A549 (cell line): ENCODE results near the gene TREML1. TPM values are rescaled to one million over a fixed set of nuclear protein-coding genes. Genes with fewer than 3 reads are reported as not detected.

Experiments
- ATAC-seq, 2 experiments: fragments of 200-7000 bp in 1 of 2; fragments of >200 bp in 1 of 2; cut with Nextera tagmentation in 1 of 2; cut with Tn5 transposase in 1 of 2; 3 replicates each; pipeline versions ENCODE4 v1.8.0 to v1.9.1; 2018 to 2020; ENCODE audit warnings: mild to moderate bottlenecking in 1 of 2, moderate library complexity in 1 of 2
- CTCF ChIA-PET: fragments of 300-600 bp; sonication (Branson Sonifier 250); formaldehyde crosslinking; extraction: SDS; loops from one replicate; lab custom pipeline; 2021; ENCODE audit warnings: antibody characterized with exemption, inconsistent platforms; lab: Yijun Ruan, JAX
- POLR2A ChIA-PET: fragments of 350-600 bp; formaldehyde crosslinking; extraction: SDS; loops from one replicate; lab custom pipeline; 2021; ENCODE audit warnings: antibody characterized with exemption, inconsistent platforms; lab: Yijun Ruan, JAX
- DNase-seq, 2 experiments: peaks; one replicate each; pipeline versions ENCODE4 v3.0.0 to v3.0.0-alpha.2; 2011 to 2016; ENCODE audit warnings: low read depth in 1 of 2, low spot score in 1 of 2
- FAIRE-seq: peaks from 2 replicates; lab custom pipeline; 2011; peaks lifted over from hg19 to GRCh38; lab: Jason Lieb, UNC
- H3K27ac ChIP-seq, 2 experiments: fragments of >200 bp; sonication (Bioruptor Twin); formaldehyde crosslinking; 3 replicates each; pipeline ENCODE4 v1.5.1; 2016 to 2017
- H3K4me1 ChIP-seq: fragments of >200 bp; sonication (Bioruptor Twin); formaldehyde crosslinking; 3 replicates; pipeline ENCODE4 v1.6.1; 2016
- H3K4me2 ChIP-seq: fragments of >200 bp; sonication (Bioruptor Twin); formaldehyde crosslinking; 3 replicates; pipeline ENCODE4 v1.6.1; 2016
- H3K4me3 ChIP-seq: fragments of >200 bp; sonication (Bioruptor Twin); formaldehyde crosslinking; 3 replicates; pipeline ENCODE4 v1.5.1; 2016
- H3K9me3 ChIP-seq: fragments of >200 bp; sonication (Bioruptor Twin); formaldehyde crosslinking; 3 replicates; pipeline ENCODE4 v1.6.1; 2016
- CBX2 ChIP-seq: fragments of 200-600 bp; sonication (generic); IDR thresholded peaks from 2 replicates; pipeline ENCODE4 v1.6.1; 2016; ENCODE audit warnings: low read depth, mild to moderate bottlenecking, borderline replicate concordance
- CEBPB ChIP-seq, 2 experiments: fragments of >200 bp in 1 of 2; sonication (Bioruptor Twin) in 1 of 2; formaldehyde crosslinking in 1 of 2; IDR thresholded peaks; 2 replicates each; pipeline ENCODE4 v1.6.1; 2012 to 2016
- CHD2 ChIP-seq: fragments of 150-350 bp; IDR thresholded peaks from 2 replicates; pipeline ENCODE4 v1.6.1; 2014; ENCODE audit warnings: low read length; ENCODE audit not compliant: partially characterized antibody
- EHF ChIP-seq: fragments of 250-450 bp; sonication (Bioruptor Pico); IDR thresholded peaks from 2 replicates; pipeline ENCODE4 v1.5.0; 2020; ENCODE audit warnings: mild to moderate bottlenecking
- EHMT2 ChIP-seq: fragments of 200-600 bp; sonication (generic); IDR thresholded peaks from 2 replicates; pipeline ENCODE4 v1.6.1; 2016; ENCODE audit warnings: antibody characterized with exemption, low read depth, mild to moderate bottlenecking, moderate library complexity
- ESRRA ChIP-seq: fragments of 150-350 bp; IDR thresholded peaks from 2 replicates; pipeline ENCODE4 v1.6.1; 2014; ENCODE audit warnings: mild to moderate bottlenecking, low read length, borderline replicate concordance
- FOSB ChIP-seq: fragments of 250-450 bp; sonication (Bioruptor Pico); IDR thresholded peaks from 2 replicates; pipeline ENCODE4 v1.5.0; 2020; ENCODE audit warnings: mild to moderate bottlenecking, moderate library complexity
- FOXS1 ChIP-seq: fragments of 250-450 bp; sonication (Bioruptor Pico); IDR thresholded peaks from 2 replicates; pipeline ENCODE4 v1.5.0; 2020; ENCODE audit warnings: mild to moderate bottlenecking, moderate library complexity
- GATA3 ChIP-seq: IDR thresholded peaks from 2 replicates; pipeline ENCODE4 v1.6.1; 2012; ENCODE audit warnings: borderline replicate concordance
- HEYL ChIP-seq: fragments of 250-450 bp; sonication (Bioruptor Pico); IDR thresholded peaks from 2 replicates; pipeline ENCODE4 v1.8.0; 2021; ENCODE audit warnings: mild to moderate bottlenecking, moderate library complexity
- HOXB5 ChIP-seq: fragments of 250-450 bp; sonication (Bioruptor Pico); IDR thresholded peaks from 2 replicates; pipeline ENCODE4 v1.5.0; 2020; ENCODE audit warnings: mild to moderate bottlenecking, moderate library complexity
- MAFK ChIP-seq: fragments of 450-650 bp; IDR thresholded peaks from 2 replicates; pipeline ENCODE4 v1.6.1; 2014; ENCODE audit not compliant: partially characterized antibody
- NFE2L2 ChIP-seq: fragments of 150-350 bp; conservative IDR thresholded peaks from 2 replicates; pipeline ENCODE4 v1.6.1; 2014; ENCODE audit warnings: low read length
- NPAS2 ChIP-seq: fragments of 250-450 bp; sonication (Bioruptor Pico); IDR thresholded peaks from 2 replicates; pipeline ENCODE4 v1.8.0; 2022; ENCODE audit warnings: mild to moderate bottlenecking, moderate library complexity, borderline replicate concordance
- POLR2A ChIP-seq: IDR thresholded peaks from 2 replicates; pipeline ENCODE4 v1.6.1; 2012; ENCODE audit warnings: mild to moderate bottlenecking, low read length
- RARB ChIP-seq: fragments of 250-450 bp; sonication (Bioruptor Pico); IDR thresholded peaks from 2 replicates; pipeline ENCODE4 v1.8.0; 2021; ENCODE audit warnings: mild to moderate bottlenecking, moderate library complexity
- RFX5 ChIP-seq: fragments of 450-650 bp; IDR thresholded peaks from 2 replicates; pipeline ENCODE4 v1.7.1; 2014; ENCODE audit warnings: antibody characterized with exemption, mild to moderate bottlenecking, moderate library complexity
- RNF2 ChIP-seq: fragments of 200-600 bp; sonication (generic); IDR thresholded peaks from 2 replicates; pipeline ENCODE4 v1.6.1; 2016; ENCODE audit warnings: low read depth, mild to moderate bottlenecking, antibody characterized with exemption, moderate library complexity, borderline replicate concordance
- SMC3 ChIP-seq: fragments of >200 bp; sonication (Bioruptor Twin); formaldehyde crosslinking; IDR thresholded peaks from 3 replicates; pipeline ENCODE4 v1.6.1; 2018; ENCODE audit warnings: inconsistent platforms
- TFCP2L1 ChIP-seq: fragments of 250-450 bp; sonication (Bioruptor Pico); IDR thresholded peaks from 2 replicates; pipeline ENCODE4 v1.5.0; 2021; ENCODE audit warnings: mild to moderate bottlenecking
- ZC3H11A ChIP-seq: fragments of 450-650 bp; IDR thresholded peaks from 2 replicates; pipeline ENCODE4 v1.6.1; 2014; ENCODE audit warnings: antibody characterized with exemption, mild to moderate bottlenecking
- ZSCAN20 ChIP-seq: fragments of 250-450 bp; sonication (Bioruptor Pico); IDR thresholded peaks from 2 replicates; pipeline ENCODE4 v1.8.0; 2022; ENCODE audit warnings: mild to moderate bottlenecking, moderate library complexity
- WGBS: methylation state at CpG from one replicate; pipeline ENCODE4 v1.1.6; 2017; ENCODE audit errors: missing lambda C conversion rate; 5-methylcytosine and 5-hydroxymethylcytosine counted together
- polyA plus RNA-seq, 4 experiments: library from polyadenylated mRNA; depleted of rRNA in 3 of 4; stranded (reverse); fragments of >200 nt; fragmentation: RNase III in 1 of 4; extraction: RNeasy Plus Mini Kit Qiagen cat#74134 plus additional on column Dnase treatment in 1 of 4; gene quantifications; 2 replicates in 3 of 4; 3 replicates in 1 of 4; pipeline ENCODE4 v1.2.3, GENCODE V29; 2011 to 2017
- TF ChIP-seq, protein P1 (sequence below): IDR thresholded peaks from 2 replicates; pipeline ENCODE4 v1.6.1; 2012
- TF ChIP-seq, protein P2 (sequence below): fragments of 150-350 bp; IDR thresholded peaks from 2 replicates; pipeline ENCODE4 v1.6.1; 2014; ENCODE audit warnings: low read depth, mild to moderate bottlenecking, low read length
- TF ChIP-seq, protein P3 (sequence below): fragments of 250-450 bp; sonication (Bioruptor Pico); IDR thresholded peaks from 2 replicates; pipeline ENCODE4 v1.5.0; 2020; ENCODE audit warnings: low read depth, mild to moderate bottlenecking, moderate library complexity
- TF ChIP-seq, protein P4 (sequence below): fragments of >200 bp; sonication (Bioruptor Twin); formaldehyde crosslinking; IDR thresholded peaks from 3 replicates; pipeline ENCODE4 v1.6.1; 2016

TREML1 gene
- polyA plus RNA-seq, 2 of the 4 experiments (the other 2 are of a cell fraction): not detected

DNA sequence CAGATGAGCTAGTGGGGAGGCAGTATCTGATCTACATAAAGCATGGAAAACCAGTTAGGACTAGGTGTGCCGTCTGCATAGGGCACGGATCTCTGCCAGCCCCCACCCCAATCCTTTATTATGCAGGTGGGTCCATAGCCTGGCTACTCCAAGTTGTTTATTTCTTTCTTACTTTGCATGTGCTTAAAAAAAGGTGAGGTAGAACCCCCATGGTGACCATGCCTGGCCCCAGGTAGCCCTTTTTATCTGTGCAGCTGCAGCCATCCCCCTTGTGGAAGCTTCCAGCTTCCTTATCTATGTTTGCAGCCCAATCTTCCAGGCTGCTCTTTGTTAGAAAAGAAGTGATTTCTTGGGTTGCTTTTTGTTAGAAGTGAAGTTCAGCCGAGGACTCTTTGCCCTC is 17.8 kb upstream of the TREML1 start:
- DNase-seq (no peak), FAIRE-seq (no peak), ATAC-seq (no peak)
- WGBS: 35% methylated on average over 3 of the region's 3 CpGs
- H3K27ac ChIP-seq: no peak overlapping the region
- no peak overlapping the region for H3K4me3 ChIP-seq
- no peak overlapping the region for H3K4me2 ChIP-seq
- CTCF ChIA-PET: interaction anchor here (2.8 kb wide), 1 partner anchor 10 kb away, joined by 14 read pairs; no protein-coding TSS in a partner anchor
- no peaks in the 10 kb centered on the region for H3K4me1 ChIP-seq
- POLR2A ChIA-PET: no interaction called here
- TF ChIP-seq CEBPB (IDR thresholded peaks at IDR 0.05) (no peak), RARB (CRISPR knock-in tag) (no peak), ESRRA (no peak), CHD2 (no peak), CBX2 (no peak), ZC3H11A (no peak), FOSB (no peak), SMC3 (no peak), HOXB5 (CRISPR knock-in tag) (no peak), NFE2L2 (no peak), GATA3 (no peak), NPAS2 (CRISPR knock-in tag) (no peak), MAFK (no peak), RNF2 (no peak), EHMT2 (no peak), POLR2A (no peak), HEYL (CRISPR knock-in tag) (no peak)
- TF ChIP-seq, protein P1, sequence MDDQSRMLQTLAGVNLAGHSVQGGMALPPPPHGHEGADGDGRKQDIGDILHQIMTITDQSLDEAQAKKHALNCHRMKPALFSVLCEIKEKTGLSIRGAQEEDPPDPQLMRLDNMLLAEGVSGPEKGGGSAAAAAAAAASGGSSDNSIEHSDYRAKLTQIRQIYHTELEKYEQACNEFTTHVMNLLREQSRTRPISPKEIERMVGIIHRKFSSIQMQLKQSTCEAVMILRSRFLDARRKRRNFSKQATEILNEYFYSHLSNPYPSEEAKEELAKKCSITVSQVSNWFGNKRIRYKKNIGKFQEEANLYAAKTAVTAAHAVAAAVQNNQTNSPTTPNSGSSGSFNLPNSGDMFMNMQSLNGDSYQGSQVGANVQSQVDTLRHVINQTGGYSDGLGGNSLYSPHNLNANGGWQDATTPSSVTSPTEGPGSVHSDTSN: no peak
- TF ChIP-seq, protein P2, sequence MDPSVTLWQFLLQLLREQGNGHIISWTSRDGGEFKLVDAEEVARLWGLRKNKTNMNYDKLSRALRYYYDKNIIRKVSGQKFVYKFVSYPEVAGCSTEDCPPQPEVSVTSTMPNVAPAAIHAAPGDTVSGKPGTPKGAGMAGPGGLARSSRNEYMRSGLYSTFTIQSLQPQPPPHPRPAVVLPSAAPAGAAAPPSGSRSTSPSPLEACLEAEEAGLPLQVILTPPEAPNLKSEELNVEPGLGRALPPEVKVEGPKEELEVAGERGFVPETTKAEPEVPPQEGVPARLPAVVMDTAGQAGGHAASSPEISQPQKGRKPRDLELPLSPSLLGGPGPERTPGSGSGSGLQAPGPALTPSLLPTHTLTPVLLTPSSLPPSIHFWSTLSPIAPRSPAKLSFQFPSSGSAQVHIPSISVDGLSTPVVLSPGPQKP: no peak
- TF ChIP-seq, protein P3, sequence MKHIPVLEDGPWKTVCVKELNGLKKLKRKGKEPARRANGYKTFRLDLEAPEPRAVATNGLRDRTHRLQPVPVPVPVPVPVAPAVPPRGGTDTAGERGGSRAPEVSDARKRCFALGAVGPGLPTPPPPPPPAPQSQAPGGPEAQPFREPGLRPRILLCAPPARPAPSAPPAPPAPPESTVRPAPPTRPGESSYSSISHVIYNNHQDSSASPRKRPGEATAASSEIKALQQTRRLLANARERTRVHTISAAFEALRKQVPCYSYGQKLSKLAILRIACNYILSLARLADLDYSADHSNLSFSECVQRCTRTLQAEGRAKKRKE (CRISPR knock-in tag): no peak
- no peaks in the 10 kb centered on the region for H3K9me3 ChIP-seq

DNA sequence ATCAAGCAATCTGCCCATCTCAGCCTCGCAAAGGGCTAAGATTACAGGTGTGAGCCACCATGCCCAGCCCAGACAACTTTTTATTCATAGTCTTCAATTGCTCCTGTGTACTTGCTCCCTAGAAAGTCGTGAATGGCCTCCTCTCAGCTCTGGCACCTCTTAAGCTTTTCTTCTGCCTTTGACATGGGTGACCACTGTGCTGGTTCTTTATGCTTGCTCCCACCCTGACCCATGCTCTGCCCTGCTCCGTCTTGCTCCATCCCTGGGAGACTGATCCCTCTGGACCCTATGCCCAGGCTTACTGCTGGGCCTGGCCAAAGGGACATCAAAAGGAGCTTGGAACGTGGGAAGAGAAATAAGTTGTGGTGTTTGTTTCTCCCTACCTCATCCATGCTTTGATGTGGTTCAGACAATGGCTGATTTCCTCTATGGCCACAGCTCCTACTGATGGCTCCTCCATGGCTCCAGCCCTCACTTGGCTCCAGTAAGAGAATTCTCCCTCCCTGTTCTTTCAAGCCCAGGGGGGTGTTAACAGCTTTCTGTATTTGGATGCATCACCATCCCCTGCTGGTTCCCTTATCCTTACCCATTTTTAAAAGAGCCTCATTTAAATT is 16.5 kb upstream of the TREML1 start:
- POLR2A ChIA-PET: no interaction called here
- Histone ChIP-seq H3K4me1 (no peaks in the 10 kb centered on the region), H3K4me3 (no peak overlapping the region), H3K4me2 (no peak overlapping the region), H3K9me3 (no peaks in the 10 kb centered on the region), H3K27ac (no peak overlapping the region)
- CTCF ChIA-PET: interaction anchor here (1.8 to 2.8 kb wide), 2 partner anchors 11 to 136 kb away, joined by 4 to 14 read pairs; no protein-coding TSS in a partner anchor
- no peak for FAIRE-seq
- 14% methylated on average over 4 of the region's 4 CpGs for WGBS
- DNase-seq: no peak
- TF ChIP-seq CHD2 (no peak), FOXS1 (CRISPR knock-in tag) (no peak), NFE2L2 (no peak), ZSCAN20 (CRISPR knock-in tag) (no peak), RNF2 (no peak), SMC3 (no peak), TFCP2L1 (CRISPR knock-in tag) (no peak), RFX5 (no peak), ESRRA (no peak), CEBPB (IDR thresholded peaks at IDR 0.05) (no peak), EHF (CRISPR knock-in tag) (no peak)
- TF ChIP-seq, protein P4, sequence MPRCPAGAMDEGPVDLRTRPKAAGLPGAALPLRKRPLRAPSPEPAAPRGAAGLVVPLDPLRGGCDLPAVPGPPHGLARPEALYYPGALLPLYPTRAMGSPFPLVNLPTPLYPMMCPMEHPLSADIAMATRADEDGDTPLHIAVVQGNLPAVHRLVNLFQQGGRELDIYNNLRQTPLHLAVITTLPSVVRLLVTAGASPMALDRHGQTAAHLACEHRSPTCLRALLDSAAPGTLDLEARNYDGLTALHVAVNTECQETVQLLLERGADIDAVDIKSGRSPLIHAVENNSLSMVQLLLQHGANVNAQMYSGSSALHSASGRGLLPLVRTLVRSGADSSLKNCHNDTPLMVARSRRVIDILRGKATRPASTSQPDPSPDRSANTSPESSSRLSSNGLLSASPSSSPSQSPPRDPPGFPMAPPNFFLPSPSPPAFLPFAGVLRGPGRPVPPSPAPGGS: no peak
- TF ChIP-seq, protein P1: no peak
- no peak for ATAC-seq
